ENCODE results near the gene PCDHGA2. TPM values are rescaled to one million over a fixed set of nuclear protein-coding genes. Genes with fewer than 3 reads are reported as not detected.

The PCDHGA2 gene
- total and polyA plus RNA-seq, 9 of the 15 experiments (the other 6 are each of a cell fraction or from before 2014, with no cell fraction given), result 0.07 to 0.27 (median 0.15) TPM; not detected in 2

GRCh38 chr5:141359790-141360426 lies 21.3 kb downstream of the PCDHGA2 start, which contains the start of gene PCDHGB2:
PCDHGB2 (plus strand) TSS chr5:141359994; CDS start chr5:141360136, 142 bp downstream.
- Histone ChIP-seq H3K9ac (ENCODE audit: insufficient read depth in 1 of 2, low read depth in 2 of 2, low read length in 2 of 2) (peak within 1 kb of the TSS in 1 of 2 experiments; percentile 56; a peak in 2 of 4 replicates), H3K9me3 (replicated peaks; ENCODE audit: control insufficient read depth, insufficient read depth, low read depth, low read length) (no peaks in the 10 kb centered on the region; the same call in 1 of the 2 replicates), H3K4me1 (replicated peaks in 1 of 2; ENCODE audit: control insufficient read depth in 2 of 2, insufficient read depth in 2 of 2, low read length in 2 of 2) (peaks cover 3 to 17% of the 10 kb centered on the region in 2 experiments; a peak in 3 of 5 replicates), H3K4me2 (ENCODE audit: insufficient read depth, low read length) (peak within 1 kb of the TSS; percentile 35), H4K20me1 (replicated peaks; ENCODE audit: control insufficient read depth, insufficient read depth, low read length) (no peaks in the 10 kb centered on the region), H3K4me3 (peak within 1 kb of the TSS; percentile 33), H3K27me3 (ENCODE audit: control insufficient read depth in 2 of 2, insufficient read depth in 2 of 2, low read length in 2 of 2) (peaks cover 0 to 28% of the 10 kb centered on the region in 2 experiments; a peak in 3 of 5 replicates), H3K79me2 (ENCODE audit: control insufficient read depth, insufficient read depth, low read length) (no peaks in the 10 kb centered on the region), H2AFZ (ENCODE audit: low read depth, low read length) (peak within 1 kb of the TSS; percentile 47; the same call in 1 of the 2 replicates), H3K9me1 (ENCODE audit: control insufficient read depth, insufficient read depth, low read length) (no peaks in the 10 kb centered on the region), H3K36me3 (ENCODE audit: control insufficient read depth, insufficient read depth, low read length) (no peaks in the 10 kb centered on the region), H3K27ac (ENCODE audit: extremely low read depth, low read depth, low read length) (no peak within 1 kb of the TSS)
- CTCF ChIA-PET (ENCODE audit: low intra/inter-chr PET ratio), result interaction anchor here (1.0 to 2.3 kb wide), 3 partner anchors 152 to 204 kb away, joined by 3 to 12 read pairs (median 4); no protein-coding TSS in a partner anchor
- in situ Hi-C loops (cut with MboI), result no loop called here
- BruUV-seq (replicated peaks), result no TSS peak
- FAIRE-seq (peak; percentile 66), ATAC-seq (peak; percentile 76), DNase-seq (ENCODE audit: extremely low read depth in 1 of 4, low spot score in 3 of 4) (peak in 2 of 4 experiments; percentile 40 to 56)
- intact Hi-C loops (cut with micrococcal nuclease), result no loop called here
- POLR2A ChIA-PET, result no interaction called here
- 10% methylated on average over 24 of the region's 24 CpGs for WGBS (ENCODE audit: insufficient coverage, low coverage, missing lambda C conversion rate)
- TF ChIP-seq IFI16 (CRISPR knock-in tag; IDR thresholded peaks at IDR 0.05), result no peak
- no peak for TF ChIP-seq ZFP1 (CRISPR knock-in tag; IDR thresholded peaks at IDR 0.05)
- TF ChIP-seq CTCFL (IDR thresholded peaks at IDR 0.05; ENCODE audit: borderline replicate concordance, insufficient read depth, low read depth, low read length, poor library complexity, severe bottlenecking), result no peak
- TF ChIP-seq THRB (CRISPR knock-in tag; conservative IDR thresholded peaks at IDR 0.05), result no peak
- 0 out of 2 replicates have a peak, but pooled peaks have one; percentile 18 for TF ChIP-seq EHMT2 (IDR thresholded peaks at IDR 0.05)
- no peak for TF ChIP-seq TEAD1 (CRISPR knock-in tag; IDR thresholded peaks at IDR 0.05)
- no peak for TF ChIP-seq ZBTB26 (CRISPR knock-in tag; IDR thresholded peaks at IDR 0.05)
- TF ChIP-seq EZH2 (IDR thresholded peaks at IDR 0.05; ENCODE audit: borderline replicate concordance, low read depth, low read length), result no peak
